H9 (cell line): ENCODE measurements around the gene ACACB. TPM values are rescaled to one million over a fixed set of nuclear protein-coding genes. Genes with fewer than 3 reads are reported as not detected.

Source experiments
- DNase-seq: peaks from one replicate; pipeline ENCODE4 v3.0.0-alpha.2; 2017
- H2AFZ ChIP-seq: one replicate; pipeline ENCODE4 v1.6.1; 2013; ENCODE audit warnings: mild to moderate bottlenecking, low read length, control low read depth, moderate library complexity
- H2AK5ac ChIP-seq: 2 replicates; pipeline ENCODE4 v1.6.1; 2013; ENCODE audit warnings: low read length, control low read depth, mixed read lengths; ENCODE audit not compliant: insufficient read length
- H2BK120ac ChIP-seq: one replicate; pipeline ENCODE4 v1.6.1; 2013; ENCODE audit warnings: low read depth, mild to moderate bottlenecking, low read length, control low read depth, inconsistent platforms; ENCODE audit not compliant: poor library complexity, severe bottlenecking
- H2BK12ac ChIP-seq: 2 replicates; pipeline ENCODE4 v1.6.1; 2013; ENCODE audit warnings: low read length, control low read depth, mixed read lengths, low read depth; ENCODE audit not compliant: insufficient read length
- H2BK15ac ChIP-seq: 2 replicates; pipeline ENCODE4 v1.6.1; 2013; ENCODE audit warnings: low read depth, low read length, control low read depth
- H2BK20ac ChIP-seq: one replicate; pipeline ENCODE4 v1.6.1; 2013; ENCODE audit warnings: low read depth, mild to moderate bottlenecking, low read length, control low read depth, inconsistent platforms; ENCODE audit not compliant: poor library complexity, severe bottlenecking
- H2BK5ac ChIP-seq: 2 replicates; pipeline ENCODE4 v1.6.1; 2013; ENCODE audit warnings: low read length, control low read depth, mixed read lengths; ENCODE audit not compliant: insufficient read length
- H3K14ac ChIP-seq: 2 replicates; pipeline ENCODE4 v1.6.1; 2013; ENCODE audit warnings: low read length, control low read depth; ENCODE audit not compliant: insufficient read depth
- H3K18ac ChIP-seq: 2 replicates; pipeline ENCODE4 v1.6.1; 2013; ENCODE audit warnings: low read depth, mild to moderate bottlenecking, mixed read lengths, low read length, control low read depth; ENCODE audit not compliant: insufficient read length
- H3K23ac ChIP-seq: 2 replicates; pipeline ENCODE4 v1.6.1; 2013; ENCODE audit warnings: low read length, control low read depth, mixed read lengths, low read depth; ENCODE audit not compliant: insufficient read length
- H3K23me2 ChIP-seq: 2 replicates; pipeline ENCODE4 v1.6.1; 2013; ENCODE audit warnings: low read depth, mild to moderate bottlenecking, mixed read lengths, low read length, control low read depth; ENCODE audit not compliant: insufficient read length, poor library complexity, severe bottlenecking
- H3K27ac ChIP-seq: 2 replicates; pipeline ENCODE4 v1.5.1; 2013; ENCODE audit warnings: low read length, control low read depth, mixed read lengths, low read depth; ENCODE audit not compliant: insufficient read length
- H3K27me3 ChIP-seq: 2 replicates; pipeline ENCODE4 v1.6.1; 2013; ENCODE audit warnings: low read length, control low read depth, inconsistent platforms; ENCODE audit not compliant: insufficient read depth
- H3K4ac ChIP-seq: 2 replicates; pipeline ENCODE4 v1.6.1; 2013; ENCODE audit warnings: low read depth, mild to moderate bottlenecking, control low read depth, inconsistent platforms, low read length, moderate library complexity
- H3K4me1 ChIP-seq: 2 replicates; pipeline ENCODE4 v1.6.1; 2013; ENCODE audit warnings: low read length, control low read depth, inconsistent platforms; ENCODE audit not compliant: insufficient read depth
- H3K4me2 ChIP-seq: 2 replicates; pipeline ENCODE4 v1.6.1; 2013; ENCODE audit warnings: low read length, control low read depth, mixed read lengths; ENCODE audit not compliant: insufficient read length, insufficient read depth
- H3K56ac ChIP-seq: 2 replicates; pipeline ENCODE4 v1.6.1; 2013; ENCODE audit warnings: low read depth, mild to moderate bottlenecking, mixed read lengths, low read length, control low read depth; ENCODE audit not compliant: insufficient read length
- H3K79me1 ChIP-seq: 2 replicates; pipeline ENCODE4 v1.6.1; 2013; ENCODE audit warnings: low read depth, mild to moderate bottlenecking, moderate library complexity, low read length, control low read depth, inconsistent platforms; ENCODE audit not compliant: insufficient read depth, poor library complexity, severe bottlenecking
- H3K79me2 ChIP-seq: 2 replicates; pipeline ENCODE4 v1.6.1; 2013; ENCODE audit warnings: low read length, control low read depth, inconsistent platforms; ENCODE audit not compliant: insufficient read depth
- H3K9ac ChIP-seq: 2 replicates; pipeline ENCODE4 v1.6.1; 2013; ENCODE audit warnings: low read length, control low read depth, mixed read lengths; ENCODE audit not compliant: insufficient read length; ENCODE audit errors: extremely low read depth
- H3K9me3 ChIP-seq: one replicate; pipeline ENCODE4 v1.6.1; 2013; ENCODE audit warnings: low read depth, low read length, inconsistent platforms; ENCODE audit not compliant: control insufficient read depth
- H3T11ph ChIP-seq: one replicate; pipeline ENCODE4 v1.6.1; 2013; ENCODE audit warnings: mild to moderate bottlenecking, low read length, control low read depth, inconsistent platforms
- H4K20me1 ChIP-seq: one replicate; pipeline ENCODE4 v1.6.1; 2013; ENCODE audit not compliant: control insufficient read depth, insufficient read length, insufficient read depth
- H4K5ac ChIP-seq: 2 replicates; pipeline ENCODE4 v1.6.1; 2013; ENCODE audit warnings: low read depth, mild to moderate bottlenecking, mixed read lengths, low read length, control low read depth; ENCODE audit not compliant: insufficient read length
- H4K8ac ChIP-seq: replicated peaks from 2 replicates; pipeline ENCODE4 v1.6.1; 2013; ENCODE audit warnings: low read length, control low read depth, mixed read lengths, low read depth; ENCODE audit not compliant: insufficient read length
- H4K91ac ChIP-seq: 2 replicates; pipeline ENCODE4 v1.6.1; 2013; ENCODE audit warnings: low read depth, mild to moderate bottlenecking, moderate library complexity, mixed read lengths, low read length, control low read depth; ENCODE audit not compliant: insufficient read length
- H3K27ac Mint-ChIP-seq, 3 experiments: 2 replicates in 2 of 3; 3 replicates in 1 of 3; pipeline ENCODE4 v1.8.0; 2020 to 2021; ENCODE audit warnings: mixed read lengths in 3 of 3, mild to moderate bottlenecking in 1 of 3, moderate library complexity in 1 of 3
- H3K27me3 Mint-ChIP-seq: 2 replicates; pipeline ENCODE4 v1.8.0; 2021; ENCODE audit warnings: low read depth, mild to moderate bottlenecking, moderate library complexity, mixed read lengths
- H3K36me3 Mint-ChIP-seq, 3 experiments: 2 replicates in 2 of 3; 3 replicates in 1 of 3; pipeline ENCODE4 v1.8.0; 2020 to 2021; ENCODE audit warnings: low read depth in 3 of 3, mixed read lengths in 3 of 3; ENCODE audit not compliant: insufficient read depth in 1 of 3
- H3K4me1 Mint-ChIP-seq, 2 experiments: 2 replicates each; pipeline ENCODE4 v1.8.0; 2020; ENCODE audit warnings: mixed read lengths in 2 of 2
- H3K4me3 Mint-ChIP-seq, 2 experiments: 2 replicates in 1 of 2; 3 replicates in 1 of 2; pipeline ENCODE4 v1.8.0; 2020 to 2021; ENCODE audit warnings: mild to moderate bottlenecking in 2 of 2, mixed read lengths in 2 of 2, moderate library complexity in 1 of 2
- H3K9me3 Mint-ChIP-seq, 2 experiments: 2 replicates in 1 of 2; 3 replicates in 1 of 2; pipeline ENCODE4 v1.8.0; 2020; ENCODE audit warnings: mild to moderate bottlenecking in 2 of 2, mixed read lengths in 2 of 2, moderate library complexity in 1 of 2
- CTCF ChIP-seq: fragments of 200-600 bp; sonication (generic); conservative IDR thresholded peaks from 3 replicates; pipeline ENCODE4 v1.8.0; 2021; ENCODE audit warnings: antibody characterized with exemption, mild to moderate bottlenecking
- WGBS: extraction: QIAGEN DNeasy Blood & Tissue Kit; methylation state at CpG from one replicate; pipeline ENCODE4 v1.1.7; 2013; ENCODE audit warnings: missing lambda C conversion rate, low lambda C conversion rate, mixed read lengths; ENCODE audit not compliant: insufficient read length; ENCODE audit errors: extremely low coverage; 5-methylcytosine and 5-hydroxymethylcytosine counted together
- total RNA-seq: library from RNA; stranded (reverse); gene quantifications from 2 replicates; pipeline ENCODE4 v1.2.1, GENCODE V29; 2021

Gene ACACB
- total RNA-seq, 1 experiment from 2014 or later = 14.2 TPM

DNA sequence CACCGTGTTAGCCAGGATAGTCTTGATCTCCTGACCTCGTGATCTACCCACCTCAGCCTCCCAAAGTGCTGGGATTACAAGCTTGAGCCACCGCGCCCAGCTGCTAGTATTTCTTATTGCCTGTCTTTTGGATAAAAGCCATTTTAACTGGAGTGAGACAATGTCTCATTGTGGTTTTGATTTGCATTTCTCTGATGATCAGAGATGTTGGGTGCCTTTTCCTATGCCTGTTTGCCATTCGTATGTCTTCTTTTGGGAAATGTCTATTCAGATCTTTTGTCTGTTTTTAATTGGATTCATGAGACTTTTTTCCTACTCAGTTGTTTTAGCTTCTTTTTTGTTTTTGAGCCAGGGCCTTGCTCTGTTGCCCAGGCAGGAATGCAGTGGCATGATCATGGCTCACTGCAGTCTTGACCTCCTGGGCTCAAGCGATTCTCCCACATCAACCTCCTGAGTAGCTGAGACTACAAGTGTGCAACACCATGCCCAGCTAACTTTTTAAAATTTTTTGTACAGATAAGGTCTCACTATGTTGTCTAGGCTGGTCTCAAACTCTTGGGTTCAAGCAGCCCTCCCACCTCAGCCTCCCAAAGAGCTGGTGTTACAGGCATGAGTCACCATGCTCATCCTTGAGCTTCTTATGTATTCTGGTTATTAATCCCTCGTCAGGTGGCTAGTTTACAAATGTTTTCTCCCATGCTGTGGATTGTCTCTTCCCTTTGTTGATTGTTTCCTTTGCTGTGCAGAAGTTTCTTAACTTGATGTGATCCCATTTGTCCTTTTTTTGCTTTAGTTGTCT lies 65.9 kb downstream of the ACACB start:
- Mint-ChIP-seq H3K4me3 (no peak overlapping the region), H3K27ac (no peak overlapping the region), H3K36me3 (peaks cover 23 to 52% (median 50%) of the 10 kb centered on the region in 3 experiments), H3K9me3 (peaks cover 0 to 6% of the 10 kb centered on the region in 2 experiments; a peak in 2 of 5 replicates), H3K4me1 (peaks cover 0 to 10% of the 10 kb centered on the region in 2 experiments; a peak in 2 of 4 replicates), H3K27me3 (no peaks in the 10 kb centered on the region)
- H2BK15ac ChIP-seq = no peak overlapping the region
- H3K14ac ChIP-seq = no peak overlapping the region
- no peak overlapping the region for H4K5ac ChIP-seq
- no peaks in the 10 kb centered on the region for H3K79me2 ChIP-seq
- H3K56ac ChIP-seq = no peak overlapping the region
- no peak overlapping the region for H3K23ac ChIP-seq
- no peaks in the 10 kb centered on the region for H3K27me3 ChIP-seq
- DNase-seq = no peak
- no CpG with 5 or more reads among the region's 7 CpGs for WGBS
- no peak overlapping the region for H3K27ac ChIP-seq
- no peak overlapping the region for H4K91ac ChIP-seq
- no peak overlapping the region for H3K4ac ChIP-seq
- no peak overlapping the region for H3K4me2 ChIP-seq
- no peak for TF ChIP-seq CTCF
- H3K9ac ChIP-seq = no peak overlapping the region
- no peak overlapping the region for H3K18ac ChIP-seq
- no peak overlapping the region for H2BK12ac ChIP-seq
- H3K4me1 ChIP-seq = no peaks in the 10 kb centered on the region
- H2BK5ac ChIP-seq = no peak overlapping the region
- no peak overlapping the region for H3T11ph ChIP-seq
- H3K79me1 ChIP-seq = no peaks in the 10 kb centered on the region
- H4K8ac ChIP-seq = no peak overlapping the region
- no peak overlapping the region for H2BK120ac ChIP-seq
- no peaks in the 10 kb centered on the region for H4K20me1 ChIP-seq
- no peak overlapping the region for H2AK5ac ChIP-seq
- no peak overlapping the region for H2BK20ac ChIP-seq
- no peak overlapping the region for H2AFZ ChIP-seq
- H3K9me3 ChIP-seq = no peaks in the 10 kb centered on the region
- H3K23me2 ChIP-seq = no peaks in the 10 kb centered on the region
